ENCODE data around the gene SH3RF3.
A peak's percentile ranks its signal among the peaks of the same experiment; 100 is the strongest.

Gene SH3RF3

DNA sequence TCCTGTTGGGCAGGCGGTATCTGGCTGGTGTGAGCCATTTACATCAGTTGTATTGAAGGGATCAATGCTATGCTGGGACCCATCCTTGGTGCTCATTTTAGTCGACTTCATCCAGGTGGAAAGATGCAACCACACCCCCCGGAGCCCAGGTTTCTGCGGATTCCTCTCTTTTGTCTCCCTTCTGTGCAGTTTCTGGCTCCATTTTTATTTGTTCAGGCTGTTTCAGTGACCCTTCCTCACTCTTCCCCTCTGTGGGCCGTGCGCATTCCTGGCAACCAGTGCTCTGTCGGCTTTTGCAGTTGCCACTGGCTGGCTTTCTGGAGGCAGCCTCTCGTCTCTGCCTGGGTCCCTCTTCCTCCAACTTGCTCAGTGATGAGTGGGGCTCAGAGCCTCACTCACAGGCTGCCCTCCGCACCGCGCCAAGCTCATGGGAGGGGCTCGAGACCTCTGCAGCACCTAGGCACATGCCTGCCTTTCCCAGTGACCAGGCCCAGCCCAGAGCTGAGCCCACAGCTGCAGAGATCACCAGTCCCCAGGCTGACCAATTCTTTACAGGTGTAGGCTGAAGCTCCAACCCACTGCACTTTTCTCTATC is 12.1 kb downstream of the SH3RF3 start:
- no peak overlapping the region for H3K27ac ChIP-seq (replicated peaks; ENCODE audit: low read length)
- H3K23ac ChIP-seq (ENCODE audit: low read depth, low read length, poor library complexity), result peak overlapping the region; percentile 17
- H4K91ac ChIP-seq (ENCODE audit: low read depth, low read length, poor library complexity), result no peak overlapping the region
- no peak overlapping the region for H3K4ac ChIP-seq (ENCODE audit: low read length)
- no peak overlapping the region for H4K8ac ChIP-seq (ENCODE audit: low read depth, low read length)
- no peak overlapping the region for H3K4me3 ChIP-seq (ENCODE audit: low read length in 2 of 2)
- peaks cover 0 to 2% of the 10 kb centered on the region in 2 donors for H3K9me3 ChIP-seq (replicated peaks in 1 of 2; ENCODE audit: control insufficient read depth in 2 of 2, insufficient read depth in 1 of 2, low read depth in 1 of 2, low read length in 2 of 2)
- H3K14ac ChIP-seq (ENCODE audit: low read length), result peak overlapping the region; percentile 39
- no peak overlapping the region for H3K4me2 ChIP-seq (ENCODE audit: insufficient read depth, low read length, poor library complexity, severe bottlenecking)
- H2AK5ac ChIP-seq (ENCODE audit: low read depth, low read length), result no peak overlapping the region
- H2BK120ac ChIP-seq (ENCODE audit: low read depth, low read length), result no peak overlapping the region
- H3K79me1 ChIP-seq (ENCODE audit: low read depth, low read length), result no peaks in the 10 kb centered on the region
- H2BK15ac ChIP-seq (ENCODE audit: low read length), result no peak overlapping the region
- no peak overlapping the region for H2BK5ac ChIP-seq (ENCODE audit: low read length)
- no peaks in the 10 kb centered on the region for H3K36me3 ChIP-seq (replicated peaks in 1 of 2; ENCODE audit: control insufficient read depth in 2 of 2, insufficient read depth in 2 of 2, low read length in 2 of 2)
- H3K18ac ChIP-seq (ENCODE audit: low read length), result peak overlapping the region; percentile 11
- H2AFZ ChIP-seq (ENCODE audit: low read length), result no peak overlapping the region
- no peaks in the 10 kb centered on the region for H3K27me3 ChIP-seq (ENCODE audit: control insufficient read depth in 3 of 3, insufficient read depth in 3 of 3, low read depth in 1 of 3, low read length in 3 of 3)
- peak overlapping the region; percentile 46 for H2BK12ac ChIP-seq (ENCODE audit: low read length)
- DNase-seq (ENCODE audit: low spot score), result no peak
- no peak overlapping the region for H3K9ac ChIP-seq (ENCODE audit: low read depth, low read length, poor library complexity)
- peaks cover 4 to 5% of the 10 kb centered on the region in 2 donors for H3K4me1 ChIP-seq (ENCODE audit: control insufficient read depth in 2 of 2, insufficient read depth in 1 of 2, low read depth in 1 of 2, low read length in 2 of 2)
- no CpG with 5 or more reads among the region's 12 CpGs for WGBS, 2 donors (ENCODE audit: extremely low coverage in 2 of 2, insufficient read length in 2 of 2, insufficient replicate concordance in 1 of 2)

DNA sequence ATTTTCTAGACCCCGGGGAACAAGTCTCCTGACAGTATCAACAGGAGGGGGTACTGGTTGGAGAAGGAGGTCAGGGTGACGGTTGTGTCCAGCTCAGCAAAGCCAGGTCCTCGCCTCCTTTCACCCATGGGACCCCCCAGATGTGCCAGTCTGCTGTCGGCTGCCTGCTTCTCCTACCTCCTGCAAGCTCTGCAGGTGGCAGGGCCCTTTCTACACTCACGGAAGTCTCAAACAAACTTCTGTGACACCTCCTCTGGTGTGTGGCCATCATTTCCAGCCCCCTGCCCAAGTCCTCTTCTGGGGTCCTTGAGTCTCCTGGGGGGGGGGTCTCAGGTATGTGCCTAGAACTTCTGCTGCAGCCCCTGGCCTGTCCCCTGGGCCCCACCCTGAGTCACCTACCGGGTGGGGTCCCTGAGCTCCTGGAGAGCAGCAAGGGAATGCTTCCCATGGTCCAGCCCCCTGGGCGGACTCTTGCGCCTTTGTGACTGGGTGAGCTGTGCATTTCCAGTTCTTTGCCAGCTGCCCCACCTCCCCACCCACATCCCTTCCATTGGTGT is 12.8 kb downstream of the SH3RF3 start:
- Histone ChIP-seq H2BK15ac (ENCODE audit: low read length) (no peak overlapping the region), H3K27ac (replicated peaks; ENCODE audit: low read length) (no peak overlapping the region), H2BK12ac (ENCODE audit: low read length) (no peak overlapping the region), H3K23ac (ENCODE audit: low read depth, low read length, poor library complexity) (no peak overlapping the region), H3K14ac (ENCODE audit: low read length) (no peak overlapping the region), H3K4ac (ENCODE audit: low read length) (no peak overlapping the region), H2AFZ (ENCODE audit: low read length) (no peak overlapping the region), H3K9ac (ENCODE audit: low read depth, low read length, poor library complexity) (no peak overlapping the region), H3K36me3 (replicated peaks in 1 of 2; ENCODE audit: control insufficient read depth in 2 of 2, insufficient read depth in 2 of 2, low read length in 2 of 2) (no peaks in the 10 kb centered on the region), H4K91ac (ENCODE audit: low read depth, low read length, poor library complexity) (no peak overlapping the region), H2BK120ac (ENCODE audit: low read depth, low read length) (no peak overlapping the region), H2AK5ac (ENCODE audit: low read depth, low read length) (no peak overlapping the region), H3K4me2 (ENCODE audit: insufficient read depth, low read length, poor library complexity, severe bottlenecking) (no peak overlapping the region), H3K18ac (ENCODE audit: low read length) (no peak overlapping the region), H4K8ac (ENCODE audit: low read depth, low read length) (no peak overlapping the region), H3K79me1 (ENCODE audit: low read depth, low read length) (no peaks in the 10 kb centered on the region), H3K4me3 (ENCODE audit: low read length in 2 of 2) (no peak overlapping the region), H3K27me3 (ENCODE audit: control insufficient read depth in 3 of 3, insufficient read depth in 3 of 3, low read depth in 1 of 3, low read length in 3 of 3) (no peaks in the 10 kb centered on the region), H3K4me1 (ENCODE audit: control insufficient read depth in 2 of 2, insufficient read depth in 1 of 2, low read depth in 1 of 2, low read length in 2 of 2) (peaks cover 0 to 2% of the 10 kb centered on the region in 2 donors), H3K9me3 (replicated peaks in 1 of 2; ENCODE audit: control insufficient read depth in 2 of 2, insufficient read depth in 1 of 2, low read depth in 1 of 2, low read length in 2 of 2) (peaks cover 0 to 2% of the 10 kb centered on the region in 2 donors), H2BK5ac (ENCODE audit: low read length) (no peak overlapping the region)
- no CpG with 5 or more reads among the region's 8 CpGs for WGBS, 2 donors (ENCODE audit: extremely low coverage in 2 of 2, insufficient read length in 2 of 2, insufficient replicate concordance in 1 of 2)
- no peak for DNase-seq (ENCODE audit: low spot score)

DNA sequence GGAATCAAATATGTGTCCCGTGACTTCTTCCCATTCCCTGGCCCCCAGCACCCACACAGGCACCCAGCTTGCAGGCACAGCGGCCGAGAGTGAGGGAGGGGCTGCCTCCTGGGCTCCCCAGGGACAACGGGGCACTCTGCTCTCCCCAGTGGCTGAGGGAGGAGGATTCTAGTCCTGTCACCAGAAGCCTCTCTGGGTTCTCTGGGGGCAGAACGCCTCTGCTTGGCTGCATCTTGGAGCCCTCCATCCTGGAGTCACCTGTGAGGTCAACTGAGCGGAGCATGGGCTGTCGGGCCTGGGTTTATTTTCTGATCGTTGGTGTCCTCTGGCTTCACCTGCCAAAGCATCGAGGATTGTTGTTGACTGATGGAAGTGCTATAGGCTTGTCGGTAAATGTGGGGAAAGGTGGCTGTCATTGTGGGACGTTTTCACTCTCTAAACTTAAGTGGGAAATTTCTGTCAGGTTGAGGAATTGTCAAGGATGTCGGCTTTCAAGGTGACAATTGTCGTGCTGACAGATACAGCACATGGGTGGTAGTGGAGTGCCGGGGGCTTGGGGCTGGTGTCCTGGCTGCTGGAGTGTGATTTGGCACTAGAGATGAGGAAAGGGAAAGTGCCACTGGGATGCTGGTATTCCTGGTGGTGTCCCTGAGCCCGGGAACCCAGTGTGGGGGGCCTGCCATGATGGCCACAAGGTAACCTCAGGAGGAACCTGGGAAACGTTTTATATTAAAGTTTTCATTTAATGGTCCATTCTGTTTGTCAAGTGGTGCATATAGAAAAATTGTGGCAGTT is 13.6 kb downstream of the SH3RF3 start:
- Histone ChIP-seq H2BK120ac (ENCODE audit: low read depth, low read length) (no peak overlapping the region), H3K27ac (replicated peaks; ENCODE audit: low read length) (no peak overlapping the region), H3K18ac (ENCODE audit: low read length) (no peak overlapping the region), H3K79me1 (ENCODE audit: low read depth, low read length) (no peaks in the 10 kb centered on the region), H2AFZ (ENCODE audit: low read length) (no peak overlapping the region), H3K23ac (ENCODE audit: low read depth, low read length, poor library complexity) (no peak overlapping the region), H3K4me2 (ENCODE audit: insufficient read depth, low read length, poor library complexity, severe bottlenecking) (no peak overlapping the region), H3K9ac (ENCODE audit: low read depth, low read length, poor library complexity) (no peak overlapping the region), H2BK5ac (ENCODE audit: low read length) (no peak overlapping the region), H3K4me1 (ENCODE audit: control insufficient read depth in 2 of 2, insufficient read depth in 1 of 2, low read depth in 1 of 2, low read length in 2 of 2) (peaks cover 0 to 1% of the 10 kb centered on the region in 2 donors), H4K91ac (ENCODE audit: low read depth, low read length, poor library complexity) (no peak overlapping the region), H2BK15ac (ENCODE audit: low read length) (no peak overlapping the region), H3K14ac (ENCODE audit: low read length) (peak overlapping the region; percentile 17), H2BK12ac (ENCODE audit: low read length) (no peak overlapping the region), H3K4ac (ENCODE audit: low read length) (no peak overlapping the region), H3K27me3 (ENCODE audit: control insufficient read depth in 3 of 3, insufficient read depth in 3 of 3, low read depth in 1 of 3, low read length in 3 of 3) (no peaks in the 10 kb centered on the region), H2AK5ac (ENCODE audit: low read depth, low read length) (no peak overlapping the region), H3K9me3 (replicated peaks in 1 of 2; ENCODE audit: control insufficient read depth in 2 of 2, insufficient read depth in 1 of 2, low read depth in 1 of 2, low read length in 2 of 2) (peaks cover 0 to 2% of the 10 kb centered on the region in 2 donors), H4K8ac (ENCODE audit: low read depth, low read length) (no peak overlapping the region), H3K36me3 (replicated peaks in 1 of 2; ENCODE audit: control insufficient read depth in 2 of 2, insufficient read depth in 2 of 2, low read length in 2 of 2) (no peaks in the 10 kb centered on the region), H3K4me3 (ENCODE audit: low read length in 2 of 2) (no peak overlapping the region)
- no peak for DNase-seq (ENCODE audit: low spot score)
- no CpG with 5 or more reads among the region's 16 CpGs for WGBS, 2 donors (ENCODE audit: extremely low coverage in 2 of 2, insufficient read length in 2 of 2, insufficient replicate concordance in 1 of 2)
